GM19467 (cell line): ENCODE results near the gene BTN2A1.
A peak's percentile ranks its signal among the peaks of the same experiment; 100 is the strongest.
"Not testable (repeated sequence)": the region's sequence is repeated elsewhere in the genome, so short reads cannot be mapped to it uniquely, and the experiment has no call there.

Source experiments
- ATAC-seq: cut with Tn5 transposase; IDR thresholded peaks from one replicate; pipeline ENCODE4 v1.9.1; 2021; ENCODE audit warnings: mild to moderate bottlenecking, moderate library complexity; ENCODE audit not compliant: unreplicated experiment

The BTN2A1 gene

DNA sequence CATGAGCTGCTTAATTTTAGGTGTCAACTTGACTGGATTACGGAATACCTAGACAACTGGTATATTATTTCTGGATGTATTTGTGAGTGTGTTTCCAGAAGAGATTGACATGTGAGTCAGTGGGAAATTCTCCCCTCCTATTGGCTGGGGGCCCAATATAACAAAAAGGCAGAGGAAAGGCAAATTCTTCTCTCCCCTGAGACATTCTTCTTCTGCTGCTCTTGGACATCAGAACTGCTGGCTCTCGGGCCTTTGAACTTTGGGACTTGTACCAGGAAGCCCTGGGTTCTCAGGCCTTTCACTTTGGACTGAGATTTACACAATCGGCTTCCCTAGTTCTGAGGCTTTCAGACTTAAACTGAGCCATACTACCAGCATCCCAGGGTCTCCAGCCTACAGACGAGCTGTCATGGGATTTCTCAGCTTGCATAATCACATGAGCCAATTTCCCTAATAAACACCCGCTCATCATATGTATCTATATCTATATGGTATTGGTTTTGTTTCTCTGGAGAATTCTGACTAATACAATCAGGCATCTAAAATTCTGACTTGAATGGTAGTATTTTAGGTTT lies 25.0 kb upstream of the BTN2A1 start:
- no peak for ATAC-seq

DNA sequence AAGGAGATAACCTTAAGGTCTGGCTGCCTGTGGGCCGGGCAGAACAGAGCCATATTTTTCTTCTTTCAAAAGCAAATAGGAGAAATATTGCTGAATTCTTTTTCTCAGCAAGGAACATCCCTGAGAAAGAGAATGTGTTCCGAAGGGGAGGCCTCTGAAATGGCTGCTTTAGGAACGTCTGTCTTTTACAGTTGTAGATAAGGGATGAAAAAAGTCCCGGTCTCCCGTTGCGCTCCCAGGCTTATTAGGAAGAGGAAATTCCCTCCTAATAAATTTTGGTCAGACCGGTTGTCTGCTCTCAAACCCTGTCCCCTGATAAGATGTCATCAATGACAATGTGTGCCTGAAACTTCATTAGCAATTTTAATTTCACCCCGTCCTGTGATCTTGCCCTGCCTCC lies 24.1 kb upstream of the BTN2A1 start:
- not testable (repeated sequence) for ATAC-seq

DNA sequence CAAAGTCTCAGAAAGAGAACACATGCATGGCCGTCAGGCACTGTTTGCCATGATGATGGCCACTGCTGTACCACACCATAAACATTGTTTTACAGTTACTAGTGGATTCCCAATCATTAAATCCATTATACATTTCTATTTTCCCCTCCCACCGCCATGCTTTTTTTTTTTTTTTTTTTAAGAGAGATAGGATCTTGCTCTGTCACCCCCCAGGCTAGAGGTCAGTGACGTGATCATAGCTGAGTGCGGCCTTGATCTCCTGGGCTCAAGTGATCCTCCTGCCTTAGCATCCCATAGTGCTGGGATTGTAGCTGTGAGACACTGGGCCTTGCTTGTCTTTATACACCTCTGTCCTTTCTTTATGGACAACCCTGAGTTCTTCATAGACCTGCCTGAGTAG lies 21.7 kb upstream of the BTN2A1 start:
- ATAC-seq = no peak

DNA sequence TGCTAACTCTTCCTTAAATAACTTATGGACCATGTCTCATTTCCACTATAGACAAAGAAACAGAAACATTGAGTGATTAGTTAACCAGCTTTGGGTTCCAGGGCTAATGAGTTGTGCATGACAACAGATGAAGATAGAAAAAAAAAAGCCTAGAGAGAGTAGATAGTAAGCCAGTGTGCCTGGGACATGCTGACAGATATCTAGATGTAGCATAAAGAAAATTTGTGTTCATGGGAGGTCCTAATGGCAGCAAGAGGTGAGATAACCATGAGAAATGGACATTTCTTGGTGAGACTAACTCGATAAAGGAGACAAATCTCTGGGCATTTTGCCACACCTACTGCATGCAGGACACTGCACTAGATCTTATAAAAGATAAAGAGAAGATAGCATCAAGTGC lies 20.2 kb upstream of the BTN2A1 start:
- no peak for ATAC-seq

DNA sequence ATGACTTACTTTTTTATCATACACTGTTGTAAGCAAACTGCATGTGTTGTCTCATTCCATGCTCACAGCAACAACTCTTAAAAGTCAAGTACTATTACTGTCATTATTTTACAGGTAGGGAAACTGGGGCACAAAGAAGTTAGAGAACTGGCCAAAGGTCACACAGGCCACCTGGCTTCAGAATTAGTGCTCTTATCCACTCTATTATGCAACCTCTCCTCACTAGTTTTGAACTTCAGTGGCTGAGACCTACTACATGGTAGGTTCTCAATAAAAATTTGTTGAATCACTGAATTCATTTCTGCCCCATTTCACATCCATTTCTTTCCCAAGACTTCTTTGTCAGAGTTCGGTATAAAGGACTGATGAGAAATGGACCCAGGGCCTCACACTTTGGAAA lies 19.8 kb upstream of the BTN2A1 start:
- ATAC-seq = no peak

DNA sequence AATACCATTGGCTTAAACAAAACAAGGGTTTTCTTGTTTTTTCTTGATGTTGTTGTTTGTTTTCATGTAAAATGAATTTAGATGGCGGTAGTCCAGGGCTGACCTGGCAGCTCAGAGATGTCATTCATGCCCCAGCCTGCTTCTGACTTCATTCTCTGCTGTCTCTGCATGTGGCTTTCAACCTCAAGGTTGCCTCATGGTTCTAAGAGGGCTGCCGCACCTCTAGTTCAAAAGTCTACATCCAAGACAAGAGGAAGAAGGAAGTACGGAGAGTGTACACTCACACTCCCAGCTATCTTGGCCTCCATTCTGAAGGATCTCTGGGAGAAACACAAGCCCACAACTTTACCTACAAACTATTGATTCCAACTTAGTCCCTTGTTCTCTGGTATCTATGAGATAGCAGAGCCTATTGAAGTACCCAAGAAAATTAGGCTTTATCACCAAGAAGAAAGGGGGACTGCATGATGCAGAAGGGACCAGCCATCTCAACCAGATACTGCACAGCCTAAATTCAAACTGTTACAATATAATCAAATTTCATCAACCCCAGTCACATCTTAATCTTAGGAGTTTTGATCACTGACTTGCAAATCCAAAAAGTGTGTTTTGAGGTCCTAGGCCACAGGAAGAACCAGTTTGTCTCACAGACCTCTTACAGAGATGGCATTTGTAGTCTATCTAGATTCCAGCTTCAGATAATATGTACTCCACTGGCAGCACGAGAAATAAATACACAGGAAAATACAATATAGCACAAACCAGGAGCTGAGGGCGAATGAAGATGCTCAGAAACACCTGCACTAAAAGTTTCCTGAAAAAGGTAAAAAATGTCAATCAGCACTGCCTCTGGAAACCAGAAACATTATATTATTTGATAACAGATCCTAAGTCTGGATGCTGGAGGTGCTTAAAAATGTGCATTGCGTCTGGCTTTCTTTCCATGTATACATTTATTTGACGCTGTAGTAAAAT lies 18.3 kb upstream of the BTN2A1 start:
- ATAC-seq = no peak

DNA sequence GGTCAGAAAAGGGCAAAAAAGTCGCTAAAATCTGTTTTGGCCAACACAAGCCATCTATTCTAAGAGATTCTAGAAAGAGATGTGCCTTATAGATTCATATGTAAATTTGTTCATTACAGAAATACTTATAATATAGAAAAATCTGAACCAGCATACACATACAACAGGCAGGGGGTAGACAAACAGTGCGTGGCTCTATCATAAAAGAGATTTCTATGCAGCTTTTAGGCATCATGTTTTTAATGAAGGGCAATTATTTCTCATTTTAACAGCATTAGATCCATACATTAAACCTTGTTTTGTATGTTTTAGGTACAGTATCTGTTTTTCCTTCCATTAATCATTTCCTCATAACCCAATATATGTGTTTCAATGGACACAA lies 16.8 kb upstream of the BTN2A1 start:
- no peak for ATAC-seq

DNA sequence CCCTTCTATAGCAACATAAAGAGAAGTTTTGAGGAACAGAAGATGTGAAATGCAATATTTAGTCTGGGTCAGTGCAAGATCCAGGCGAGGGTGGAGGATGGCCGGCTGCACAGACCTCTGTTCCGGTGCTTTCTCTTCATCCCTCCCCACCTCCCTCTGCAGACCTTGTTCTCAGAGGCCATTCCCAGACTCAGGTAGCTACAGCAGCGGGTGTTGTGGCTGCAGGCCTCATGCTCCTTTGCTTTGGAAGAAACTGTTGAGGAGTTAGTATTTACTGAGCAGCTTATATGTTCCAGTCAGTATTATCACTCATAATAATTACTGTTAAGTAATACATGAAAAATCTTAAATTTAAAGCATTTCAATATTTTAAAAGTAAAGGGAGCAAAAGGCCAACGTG lies 15.8 kb upstream of the BTN2A1 start:
- ATAC-seq = no peak

DNA sequence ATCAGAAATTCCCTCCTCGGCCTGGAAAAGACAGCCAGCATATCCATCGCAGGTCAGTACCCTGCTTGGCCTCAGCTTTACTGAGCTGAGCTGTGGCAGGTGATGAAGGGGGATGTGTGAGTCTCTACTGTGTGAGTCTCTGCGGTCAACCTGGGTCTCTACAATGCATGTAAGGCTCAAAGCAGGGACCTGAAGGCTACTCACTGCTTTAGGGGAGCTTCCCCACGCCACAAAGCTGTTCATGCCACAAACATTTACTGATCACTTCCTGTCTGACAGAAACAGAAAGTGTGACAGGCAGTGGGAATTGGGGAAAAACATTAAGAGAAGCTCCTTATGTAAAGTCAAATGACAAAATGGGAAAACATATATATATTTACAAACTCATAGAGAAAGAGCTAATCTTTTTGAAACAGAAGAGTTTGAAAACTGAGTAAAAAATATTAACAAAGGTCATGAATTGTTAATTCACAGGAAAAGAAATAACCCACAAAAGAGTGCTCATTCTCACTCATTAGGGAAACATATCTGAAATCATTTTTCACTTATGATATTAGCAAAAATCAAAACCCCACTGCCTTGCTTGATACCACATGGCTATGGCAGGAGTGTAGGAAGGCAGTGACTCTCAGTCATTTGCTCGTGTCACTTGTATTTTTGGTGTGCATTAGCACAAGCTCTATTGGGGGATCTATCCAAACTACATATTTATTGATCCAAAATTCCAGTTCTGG lies 11.7 kb upstream of the BTN2A1 start:
- ATAC-seq = peak; percentile 80

DNA sequence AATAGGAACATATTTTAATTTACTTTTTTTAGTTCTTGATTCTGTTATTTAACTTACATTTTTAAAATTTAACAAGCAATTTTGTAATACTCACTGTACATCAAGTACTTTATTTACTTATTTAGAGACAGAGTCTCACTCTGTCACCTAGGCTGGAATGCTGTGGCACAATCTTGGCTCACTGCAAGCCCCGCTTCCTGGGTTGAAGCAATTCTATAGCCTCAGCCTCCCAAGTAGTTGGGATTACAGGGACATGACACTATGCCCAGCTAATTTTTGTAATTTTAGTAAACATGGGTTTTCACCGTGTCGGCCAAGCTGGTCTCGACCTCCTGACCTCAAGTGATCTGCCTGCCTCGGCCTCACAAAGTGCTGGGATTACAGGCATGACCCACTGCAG lies 10.5 kb upstream of the BTN2A1 start:
- no peak for ATAC-seq

DNA sequence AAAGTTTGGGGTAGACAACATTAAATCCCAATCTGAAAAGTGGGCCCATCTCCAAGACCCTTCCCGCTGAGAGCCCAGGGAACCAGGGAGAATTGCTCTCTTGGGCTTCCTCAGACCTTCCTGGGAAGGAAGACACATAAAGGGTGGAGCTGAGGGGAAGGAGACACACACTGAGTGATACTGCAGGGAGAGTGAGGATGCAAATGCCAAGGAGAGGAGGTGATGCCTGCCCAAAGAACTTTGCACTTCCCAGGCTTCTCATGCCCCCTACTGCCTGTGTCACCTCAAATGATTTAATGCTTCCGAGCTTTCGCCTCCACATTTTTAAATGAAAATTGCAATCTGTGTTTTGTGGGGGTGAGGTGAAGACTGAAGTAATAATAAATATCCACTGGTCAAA lies 7.5 kb upstream of the BTN2A1 start:
- ATAC-seq = no peak

DNA sequence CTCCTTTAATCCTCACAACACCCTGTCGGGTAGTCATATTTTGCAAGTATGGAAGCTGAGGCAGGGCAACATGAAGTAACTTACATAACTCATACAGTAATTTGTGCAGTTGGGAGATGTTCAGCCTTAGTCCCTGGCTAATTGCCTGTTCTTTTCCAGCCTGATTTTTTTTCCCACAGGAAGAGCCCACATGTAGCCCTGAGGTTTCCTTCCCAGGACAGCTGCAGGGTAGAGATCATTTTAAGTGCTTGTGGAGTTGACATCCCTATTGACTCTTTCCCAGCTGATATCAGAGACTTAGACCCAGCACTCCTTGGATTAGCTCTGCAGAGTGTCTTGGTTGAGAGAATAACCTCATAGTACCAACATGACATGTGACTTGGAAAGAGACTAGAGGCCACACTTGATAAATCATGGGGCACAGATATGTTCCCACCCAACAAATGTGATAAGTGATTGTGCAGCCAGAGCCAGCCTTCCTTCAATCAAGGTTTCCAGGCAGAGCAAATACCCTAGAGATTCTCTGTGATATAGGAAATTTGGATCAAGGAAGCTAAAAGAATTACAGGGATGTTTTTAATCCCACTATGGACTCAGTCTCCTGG lies 5.0 kb upstream of the BTN2A1 start:
- ATAC-seq = no peak

DNA sequence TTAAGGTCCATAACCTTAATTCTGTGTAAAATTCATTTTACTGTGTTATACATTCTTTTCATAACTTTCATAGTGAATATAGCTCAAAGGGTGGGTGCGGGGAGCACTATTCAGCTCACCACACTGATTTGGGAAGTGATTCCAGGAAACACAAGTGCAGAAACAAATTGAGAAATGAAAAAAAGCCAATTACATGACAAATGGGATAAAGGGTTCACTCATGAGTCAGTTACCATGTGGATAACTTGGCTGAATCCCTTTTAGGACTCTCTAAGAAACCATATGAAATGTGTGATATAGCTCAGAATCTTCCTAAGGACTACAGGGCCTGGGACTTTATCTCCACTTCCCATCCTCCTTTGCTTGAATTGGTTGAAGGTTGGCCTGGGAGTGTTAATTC lies 3.1 kb upstream of the BTN2A1 start:
- no peak for ATAC-seq

DNA sequence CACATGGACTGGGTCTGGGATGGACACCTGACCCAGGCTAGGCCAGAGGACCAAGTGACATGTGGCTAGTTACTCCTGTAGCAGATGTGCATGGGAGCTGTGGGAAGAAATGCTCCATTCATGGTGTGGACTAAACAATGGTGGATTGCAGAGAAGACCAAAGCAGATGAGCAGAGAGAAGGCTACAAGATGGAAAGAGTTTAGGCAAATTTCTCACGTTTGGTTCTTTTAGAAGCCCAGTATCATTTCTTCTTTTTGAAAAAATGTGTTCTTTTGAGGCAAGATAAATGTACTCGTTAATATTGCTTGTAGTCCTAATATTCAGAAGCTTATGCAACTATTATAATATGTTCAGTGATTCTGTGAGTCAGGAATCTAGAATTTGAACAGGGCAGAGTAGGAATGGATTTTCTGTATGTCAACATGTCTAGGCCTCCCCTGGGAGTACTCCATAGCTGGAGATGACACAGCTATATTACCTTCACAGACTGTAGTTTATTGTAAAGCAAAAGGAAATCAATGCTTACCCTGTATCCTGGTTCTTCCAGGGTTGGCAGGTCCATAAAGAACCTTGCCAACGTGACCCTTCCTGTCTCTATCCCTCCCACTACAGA lies 2.3 kb upstream of the BTN2A1 start:
- no peak for ATAC-seq

DNA sequence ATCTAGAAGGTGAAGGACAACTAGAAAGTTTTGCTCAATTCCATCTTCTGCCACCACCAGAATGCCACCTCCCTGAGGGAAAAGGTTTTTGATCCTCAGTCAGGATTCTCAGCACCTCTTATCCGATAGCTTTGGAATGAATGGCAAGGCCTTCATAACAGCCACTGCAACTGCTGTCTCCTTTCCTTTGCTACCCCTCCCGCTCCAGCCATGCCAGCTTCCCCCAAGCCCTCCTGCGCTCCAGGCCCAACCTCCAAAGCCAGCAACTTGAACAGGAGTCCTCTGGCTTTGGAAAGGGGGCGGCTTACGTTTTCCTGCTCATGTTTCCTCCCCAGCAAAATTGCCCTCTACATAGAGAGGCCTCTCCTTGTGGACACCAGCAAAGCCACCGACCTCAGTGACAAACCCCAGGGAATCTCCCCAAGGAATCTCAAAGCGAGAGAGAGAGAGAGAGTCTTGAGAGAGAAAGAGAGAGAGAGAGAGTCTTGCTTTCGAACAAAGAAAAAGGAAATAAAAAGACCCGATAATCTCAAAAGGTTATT lies 420 bp upstream of the BTN2A1 start:
- no peak for ATAC-seq

DNA sequence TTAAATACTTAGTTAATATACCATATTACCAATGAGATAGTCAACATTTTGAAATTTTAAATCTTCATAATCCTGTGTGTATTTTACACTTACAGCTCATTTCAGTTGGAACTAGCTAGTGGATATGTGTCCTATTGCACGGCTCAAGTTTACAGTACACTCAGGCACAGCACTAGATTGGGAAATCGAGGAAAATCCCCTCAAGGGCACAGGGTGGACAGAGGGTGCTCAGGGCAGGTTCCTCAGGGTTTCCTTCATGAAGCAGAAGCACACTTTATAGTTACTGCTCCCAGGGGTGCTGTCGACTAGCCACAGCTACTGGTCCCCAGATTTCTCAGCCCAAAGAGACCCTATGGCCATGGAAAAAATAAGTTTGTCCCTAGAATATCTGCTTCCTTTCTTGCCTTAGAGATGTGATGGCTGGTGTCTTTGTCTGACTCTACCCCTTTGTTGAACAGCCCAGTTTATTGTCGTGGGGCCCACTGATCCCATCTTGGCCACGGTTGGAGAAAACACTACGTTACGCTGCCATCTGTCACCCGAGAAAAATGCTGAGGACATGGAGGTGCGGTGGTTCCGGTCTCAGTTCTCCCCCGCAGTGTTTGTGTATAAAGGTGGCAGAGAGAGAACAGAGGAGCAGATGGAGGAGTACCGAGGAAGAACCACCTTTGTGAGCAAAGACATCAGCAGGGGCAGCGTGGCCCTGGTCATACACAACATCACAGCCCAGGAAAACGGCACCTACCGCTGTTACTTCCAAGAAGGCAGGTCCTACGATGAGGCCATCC lies 1.5 kb downstream of the BTN2A1 start:
- ATAC-seq = no peak

DNA sequence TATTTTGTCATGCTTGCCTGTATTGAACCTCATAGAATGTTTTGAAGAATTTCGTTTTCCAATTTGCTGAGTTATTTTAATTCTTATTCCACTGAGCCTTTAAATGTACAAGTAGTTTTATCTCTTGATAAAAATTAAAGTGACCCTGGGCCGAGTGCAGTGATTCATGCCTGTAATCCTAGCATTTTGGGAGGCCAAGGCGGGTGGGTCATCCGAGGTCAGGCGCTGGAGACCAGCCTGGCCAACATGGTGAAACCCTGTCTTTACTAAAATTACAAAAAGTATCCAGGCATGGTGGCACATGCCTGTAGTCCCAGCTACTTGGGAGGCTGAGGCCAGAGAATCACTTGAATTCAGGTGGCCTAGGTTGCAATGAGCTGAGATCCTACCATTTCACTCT lies 3.6 kb downstream of the BTN2A1 start:
- not testable (repeated sequence) for ATAC-seq

DNA sequence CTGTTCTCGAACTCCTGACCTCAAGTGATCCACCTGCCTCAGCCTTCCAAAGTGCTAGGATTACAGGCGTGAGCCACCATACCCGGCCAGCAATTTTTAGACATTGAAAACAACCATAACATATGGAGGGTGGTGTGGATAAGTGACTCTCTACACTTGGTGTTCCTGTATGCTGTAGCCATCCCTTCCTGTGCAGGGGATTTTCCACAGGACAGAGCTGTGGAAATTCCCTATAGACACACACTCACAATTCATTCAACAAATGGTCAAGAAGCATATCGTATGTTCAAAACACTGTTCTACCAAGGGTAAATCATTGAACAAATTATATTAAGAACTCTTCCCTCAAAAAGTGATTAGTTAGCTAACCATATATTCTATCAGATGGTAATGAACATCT lies 6.3 kb downstream of the BTN2A1 start:
- ATAC-seq = no peak

DNA sequence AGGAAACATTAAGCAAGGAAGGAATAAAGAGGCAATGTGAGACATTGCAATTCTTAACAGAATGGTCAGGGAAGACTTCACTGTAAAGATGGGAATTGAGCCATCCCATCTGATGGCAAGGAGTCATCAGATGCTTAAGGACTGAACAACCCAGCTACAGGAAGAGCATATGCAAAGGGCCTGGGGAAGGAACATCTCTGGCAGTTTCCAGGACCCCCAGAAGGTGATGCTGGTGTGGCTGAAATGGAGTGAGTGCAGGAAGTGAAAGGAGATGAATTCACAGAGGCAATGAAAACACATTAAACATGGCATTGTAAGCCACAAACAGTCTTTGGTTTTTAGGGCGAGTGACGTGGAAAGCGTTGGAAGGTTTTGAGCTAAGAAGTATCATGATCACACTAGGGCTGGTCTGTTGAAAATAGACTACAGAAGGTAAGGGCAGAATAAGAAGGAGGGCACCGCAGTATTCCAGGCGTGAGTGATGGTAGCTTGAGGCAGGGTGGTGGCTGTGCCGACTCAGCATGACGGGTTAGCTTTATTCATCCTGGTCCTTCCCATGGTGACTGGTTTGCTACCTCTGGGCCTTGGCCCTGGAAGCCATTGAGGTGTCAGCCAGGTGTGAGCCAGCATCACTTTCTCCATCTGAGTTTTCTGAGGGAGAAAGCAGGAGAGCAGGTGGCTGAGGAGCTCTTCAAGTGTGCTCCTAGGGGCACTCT lies 6.8 kb downstream of the BTN2A1 start:
- no peak for ATAC-seq
